Measurements from ENCODE around the gene MAGEC1.

GRCh38 chrX:141958675-141959074, 55.0 kb downstream of the MAGEC1 start:
- no peak for TF ChIP-seq CTCF (conservative IDR thresholded peaks at IDR 0.05; ENCODE audit: low read length)
- no peak for TF ChIP-seq EZH2phosphoT487 (IDR thresholded peaks at IDR 0.05; ENCODE audit: borderline replicate concordance, low read depth, low read length)
